ENCODE results near the gene SLC52A1. TPM values are rescaled to one million over a fixed set of nuclear protein-coding genes. Genes with fewer than 3 reads are reported as not detected.

SLC52A1 gene
- total and polyA plus RNA-seq, 10 of the 15 experiments (the other 5 are each of a cell fraction or from before 2014, with no cell fraction given), result 0.04 to 0.11 TPM; not detected in 8

DNA sequence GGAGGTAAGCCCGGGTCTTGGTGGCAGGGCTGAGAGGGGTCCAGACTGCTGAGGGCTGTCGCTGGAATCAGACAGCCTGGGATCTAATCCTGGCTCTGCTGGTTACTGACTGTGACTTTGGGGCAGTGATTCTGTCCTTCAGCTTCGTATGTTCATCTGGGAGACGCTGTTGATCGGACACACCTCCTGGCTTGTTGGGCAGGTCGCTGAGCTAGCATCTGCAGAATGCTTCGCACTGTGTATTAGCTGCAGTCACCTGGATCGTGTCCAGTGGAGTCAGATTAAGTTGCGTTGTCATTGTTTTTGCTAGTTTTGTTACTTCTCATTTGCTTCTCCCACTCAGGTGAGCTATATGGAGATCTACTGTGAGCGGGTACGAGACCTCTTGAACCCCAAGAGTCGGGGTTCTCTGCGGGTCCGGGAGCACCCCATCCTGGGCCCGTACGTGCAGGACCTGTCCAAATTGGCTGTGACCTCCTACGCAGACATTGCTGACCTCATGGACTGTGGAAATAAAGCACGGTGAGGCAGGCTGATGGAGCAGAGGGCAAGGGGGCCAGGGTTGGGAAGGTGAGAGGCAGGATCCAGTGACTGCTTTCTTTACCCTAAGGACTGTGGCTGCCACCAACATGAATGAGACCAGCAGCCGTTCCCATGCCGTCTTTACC is 33.0 kb downstream of the SLC52A1 start:
- no TSS peak for BruUV-seq (replicated peaks)

DNA sequence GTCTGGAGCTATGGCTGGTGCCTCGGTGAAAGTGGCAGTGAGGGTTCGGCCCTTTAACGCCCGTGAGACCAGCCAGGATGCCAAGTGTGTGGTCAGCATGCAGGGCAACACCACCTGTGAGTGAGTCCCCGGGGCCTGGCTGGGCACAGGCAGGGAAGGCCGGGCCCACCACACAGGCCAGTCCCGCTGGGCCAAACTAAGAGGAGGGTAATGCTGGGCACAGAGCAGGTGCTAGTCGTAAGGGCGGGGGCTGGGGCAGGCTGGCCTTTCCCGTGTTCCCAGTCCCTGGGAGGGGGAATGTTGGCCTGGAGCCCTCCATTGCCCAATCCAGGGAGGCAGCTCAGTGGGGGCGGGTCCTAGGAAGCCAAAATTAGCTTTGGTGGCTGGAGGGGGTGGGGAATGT is 35.0 kb downstream of the SLC52A1 start:
- in situ Hi-C loops (cut with MboI) (no loop called here), intact Hi-C loops (cut with micrococcal nuclease; ENCODE audit: unreplicated experiment) (no loop called here)
- RAD21 ChIA-PET (ENCODE audit: unreplicated experiment), result interaction anchor here (1.2 to 1.6 kb wide), 3 partner anchors 12 to 32 kb away, joined by 4 to 5 read pairs (median 5); no protein-coding TSS in a partner anchor
- Histone ChIP-seq H2AFZ (ENCODE audit: control insufficient read depth, low read depth, low read length) (no peak overlapping the region), H3K4me3 (peak overlapping the region; percentile 99; the same call in 1 of the 2 replicates), H3K79me2 (ENCODE audit: control insufficient read depth, insufficient read depth, low read length) (peaks cover 25% of the 10 kb centered on the region), H3K9me3 (replicated peaks; ENCODE audit: control insufficient read depth, insufficient read depth, low read length) (no peaks in the 10 kb centered on the region), H3K27me3 (replicated peaks in 1 of 2; ENCODE audit: control insufficient read depth in 2 of 2, insufficient read depth in 2 of 2, low read length in 1 of 2) (no peaks in the 10 kb centered on the region), H3K4me1 (ENCODE audit: control insufficient read depth, insufficient read depth, low read length) (peaks cover 11% of the 10 kb centered on the region), H4K20me1 (ENCODE audit: control insufficient read depth, insufficient read depth) (no peaks in the 10 kb centered on the region), H3K36me3 (ENCODE audit: control insufficient read depth in 2 of 2, insufficient read depth in 2 of 2, low read length in 1 of 2) (peaks cover 25 to 30% of the 10 kb centered on the region in 2 experiments), H3K27ac (ENCODE audit: control insufficient read depth, insufficient read depth) (no peak overlapping the region), H3K4me2 (ENCODE audit: control insufficient read depth, insufficient read depth) (peak overlapping the region; percentile 99), H3K9ac (ENCODE audit: control insufficient read depth, insufficient read depth, low read length) (0 out of 2 replicates have a peak overlapping the region, but pooled peaks have one; percentile 87)
- POLR2A ChIA-PET, result interaction anchor here (0.6 to 1.3 kb wide), 5 partner anchors 11 to 744 kb away, joined by 3 to 9 read pairs (median 3); no protein-coding TSS in a partner anchor
- ATAC-seq (no peak), FAIRE-seq (no peak), DNase-seq (ENCODE audit: low read depth, low spot score) (no peak)
- SMC1A ChIA-PET (ENCODE audit: uncharacterized antibody, unreplicated experiment), result interaction anchor here (0.9 to 1.5 kb wide), 6 partner anchors 11 to 63 kb away, joined by 3 to 10 read pairs (median 5); partner anchors contain the start of genes RNF167, SLC25A11 and SPAG7
- no TSS peak for BruUV-seq (replicated peaks)
- CTCF ChIA-PET, result interaction anchor here (0.7 to 1.6 kb wide), 4 partner anchors 11 to 34 kb away, joined by 3 to 8 read pairs (median 4); no protein-coding TSS in a partner anchor
- 95% methylated on average over 11 of the region's 11 CpGs for WGBS (ENCODE audit: insufficient coverage, insufficient replicate concordance, low lambda C conversion rate, missing lambda C conversion rate)
- TF ChIP-seq ZBED1 (IDR thresholded peaks at IDR 0.05; ENCODE audit: borderline replicate concordance) (no peak), SP1 (IDR thresholded peaks at IDR 0.05; ENCODE audit: low read depth, low read length) (no peak), CBX5 (IDR thresholded peaks at IDR 0.05; ENCODE audit: low read depth) (no peak), CREB1 (IDR thresholded peaks at IDR 0.05; ENCODE audit: low read depth) (no peak), NR2C1 (IDR thresholded peaks at IDR 0.05) (no peak)
- TF ChIP-seq, protein P1, sequence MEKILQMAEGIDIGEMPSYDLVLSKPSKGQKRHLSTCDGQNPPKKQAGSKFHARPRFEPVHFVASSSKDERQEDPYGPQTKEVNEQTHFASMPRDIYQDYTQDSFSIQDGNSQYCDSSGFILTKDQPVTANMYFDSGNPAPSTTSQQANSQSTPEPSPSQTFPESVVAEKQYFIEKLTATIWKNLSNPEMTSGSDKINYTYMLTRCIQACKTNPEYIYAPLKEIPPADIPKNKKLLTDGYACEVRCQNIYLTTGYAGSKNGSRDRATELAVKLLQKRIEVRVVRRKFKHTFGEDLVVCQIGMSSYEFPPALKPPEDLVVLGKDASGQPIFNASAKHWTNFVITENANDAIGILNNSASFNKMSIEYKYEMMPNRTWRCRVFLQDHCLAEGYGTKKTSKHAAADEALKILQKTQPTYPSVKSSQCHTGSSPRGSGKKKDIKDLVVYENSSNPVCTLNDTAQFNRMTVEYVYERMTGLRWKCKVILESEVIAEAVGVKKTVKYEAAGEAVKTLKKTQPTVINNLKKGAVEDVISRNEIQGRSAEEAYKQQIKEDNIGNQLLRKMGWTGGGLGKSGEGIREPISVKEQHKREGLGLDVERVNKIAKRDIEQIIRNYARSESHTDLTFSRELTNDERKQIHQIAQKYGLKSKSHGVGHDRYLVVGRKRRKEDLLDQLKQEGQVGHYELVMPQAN (conservative IDR thresholded peaks at IDR 0.05), result no peak
- TF ChIP-seq, protein P2, sequence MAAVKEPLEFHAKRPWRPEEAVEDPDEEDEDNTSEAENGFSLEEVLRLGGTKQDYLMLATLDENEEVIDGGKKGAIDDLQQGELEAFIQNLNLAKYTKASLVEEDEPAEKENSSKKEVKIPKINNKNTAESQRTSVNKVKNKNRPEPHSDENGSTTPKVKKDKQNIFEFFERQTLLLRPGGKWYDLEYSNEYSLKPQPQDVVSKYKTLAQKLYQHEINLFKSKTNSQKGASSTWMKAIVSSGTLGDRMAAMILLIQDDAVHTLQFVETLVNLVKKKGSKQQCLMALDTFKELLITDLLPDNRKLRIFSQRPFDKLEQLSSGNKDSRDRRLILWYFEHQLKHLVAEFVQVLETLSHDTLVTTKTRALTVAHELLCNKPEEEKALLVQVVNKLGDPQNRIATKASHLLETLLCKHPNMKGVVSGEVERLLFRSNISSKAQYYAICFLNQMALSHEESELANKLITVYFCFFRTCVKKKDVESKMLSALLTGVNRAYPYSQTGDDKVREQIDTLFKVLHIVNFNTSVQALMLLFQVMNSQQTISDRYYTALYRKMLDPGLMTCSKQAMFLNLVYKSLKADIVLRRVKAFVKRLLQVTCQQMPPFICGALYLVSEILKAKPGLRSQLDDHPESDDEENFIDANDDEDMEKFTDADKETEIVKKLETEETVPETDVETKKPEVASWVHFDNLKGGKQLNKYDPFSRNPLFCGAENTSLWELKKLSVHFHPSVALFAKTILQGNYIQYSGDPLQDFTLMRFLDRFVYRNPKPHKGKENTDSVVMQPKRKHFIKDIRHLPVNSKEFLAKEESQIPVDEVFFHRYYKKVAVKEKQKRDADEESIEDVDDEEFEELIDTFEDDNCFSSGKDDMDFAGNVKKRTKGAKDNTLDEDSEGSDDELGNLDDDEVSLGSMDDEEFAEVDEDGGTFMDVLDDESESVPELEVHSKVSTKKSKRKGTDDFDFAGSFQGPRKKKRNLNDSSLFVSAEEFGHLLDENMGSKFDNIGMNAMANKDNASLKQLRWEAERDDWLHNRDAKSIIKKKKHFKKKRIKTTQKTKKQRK (IDR thresholded peaks at IDR 0.05; ENCODE audit: low read depth, low read length), result no peak

More for the DNA sequence above, 33.0 kb downstream of the SLC52A1 start:
- H3K4me2 ChIP-seq (ENCODE audit: control insufficient read depth, insufficient read depth), result no peak overlapping the region
- no peak overlapping the region for H3K27ac ChIP-seq (ENCODE audit: control insufficient read depth, insufficient read depth)
- ChIA-PET SMC1A (ENCODE audit: uncharacterized antibody, unreplicated experiment) (interaction anchor here (0.9 kb wide), 1 partner anchor 60 kb away, joined by 3 read pairs; no protein-coding TSS in a partner anchor), POLR2A (no interaction called here), CTCF (interaction anchor here (1.2 kb wide), 1 partner anchor 13 kb away, joined by 3 read pairs; no protein-coding TSS in a partner anchor), RAD21 (ENCODE audit: unreplicated experiment) (no interaction called here)
- no peak overlapping the region for H2AFZ ChIP-seq (ENCODE audit: control insufficient read depth, low read depth, low read length)
- peaks cover 25% of the 10 kb centered on the region for H3K79me2 ChIP-seq (ENCODE audit: control insufficient read depth, insufficient read depth, low read length)
- peaks cover 7% of the 10 kb centered on the region for H3K4me1 ChIP-seq (ENCODE audit: control insufficient read depth, insufficient read depth, low read length)
- 97% methylated on average over 20 of the region's 20 CpGs for WGBS (ENCODE audit: insufficient coverage, insufficient replicate concordance, low lambda C conversion rate, missing lambda C conversion rate)
- intact Hi-C loops (cut with micrococcal nuclease; ENCODE audit: unreplicated experiment) (no loop called here), in situ Hi-C loops (cut with MboI) (no loop called here)
- H3K36me3 ChIP-seq (ENCODE audit: control insufficient read depth in 2 of 2, insufficient read depth in 2 of 2, low read length in 1 of 2), result peaks cover 28 to 34% of the 10 kb centered on the region in 2 experiments
- no peak overlapping the region for H3K9ac ChIP-seq (ENCODE audit: control insufficient read depth, insufficient read depth, low read length)
- no peak overlapping the region for H3K4me3 ChIP-seq
- no peaks in the 10 kb centered on the region for H3K9me3 ChIP-seq (replicated peaks; ENCODE audit: control insufficient read depth, insufficient read depth, low read length)
- ATAC-seq (no peak), FAIRE-seq (no peak), DNase-seq (ENCODE audit: low read depth, low spot score) (no peak)
- no peaks in the 10 kb centered on the region for H4K20me1 ChIP-seq (ENCODE audit: control insufficient read depth, insufficient read depth)
- H3K27me3 ChIP-seq (replicated peaks in 1 of 2; ENCODE audit: control insufficient read depth in 2 of 2, insufficient read depth in 2 of 2, low read length in 1 of 2), result no peaks in the 10 kb centered on the region
- TF ChIP-seq, protein P3, sequence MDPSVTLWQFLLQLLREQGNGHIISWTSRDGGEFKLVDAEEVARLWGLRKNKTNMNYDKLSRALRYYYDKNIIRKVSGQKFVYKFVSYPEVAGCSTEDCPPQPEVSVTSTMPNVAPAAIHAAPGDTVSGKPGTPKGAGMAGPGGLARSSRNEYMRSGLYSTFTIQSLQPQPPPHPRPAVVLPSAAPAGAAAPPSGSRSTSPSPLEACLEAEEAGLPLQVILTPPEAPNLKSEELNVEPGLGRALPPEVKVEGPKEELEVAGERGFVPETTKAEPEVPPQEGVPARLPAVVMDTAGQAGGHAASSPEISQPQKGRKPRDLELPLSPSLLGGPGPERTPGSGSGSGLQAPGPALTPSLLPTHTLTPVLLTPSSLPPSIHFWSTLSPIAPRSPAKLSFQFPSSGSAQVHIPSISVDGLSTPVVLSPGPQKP (IDR thresholded peaks at IDR 0.05; ENCODE audit: low read depth, low read length), result no peak
- 0 out of 4 replicates have a peak, but pooled peaks of 1 of the 2 experiments have one; percentile 8 for TF ChIP-seq SRF (IDR thresholded peaks at IDR 0.05; ENCODE audit: low read depth in 2 of 2, low read length in 2 of 2)
